NCI-H1930 (cell line): ENCODE measurements around the gene IQGAP1.

Source experiments
- DNase-seq, 2 experiments: peaks; one replicate each; lab custom pipeline; 2025; lab: John Stamatoyannopoulos, UW

The IQGAP1 gene

GRCh38 chr15:90442423-90442822 lies 54.4 kb downstream of the IQGAP1 start:
- DNase-seq, result no peak

GRCh38 chr15:90449206-90449735 lies 61.2 kb downstream of the IQGAP1 start:
- DNase-seq, result no peak

- DNase-seq, result no peak
These were observed 63.2 kb downstream of the IQGAP1 start for GRCh38 chr15:90451053-90451850.

GRCh38 chr15:90456236-90456635 lies 68.2 kb downstream of the IQGAP1 start:
- DNase-seq, result no peak

GRCh38 chr15:90458061-90458460 lies 70.0 kb downstream of the IQGAP1 start:
- no peak for DNase-seq

- DNase-seq, result no peak
These were observed 71.3 kb downstream of the IQGAP1 start for GRCh38 chr15:90459368-90459767.

- no peak for DNase-seq
These were observed 72.2 kb downstream of the IQGAP1 start for GRCh38 chr15:90460142-90460824.

GRCh38 chr15:90463381-90463780 lies 75.3 kb downstream of the IQGAP1 start:
- no peak for DNase-seq

GRCh38 chr15:90465140-90465929 lies 77.3 kb downstream of the IQGAP1 start:
- no peak for DNase-seq

GRCh38 chr15:90465930-90466567 lies 78.0 kb downstream of the IQGAP1 start:
- DNase-seq, result no peak

GRCh38 chr15:90469723-90470122 lies 81.7 kb downstream of the IQGAP1 start:
- no peak for DNase-seq

- DNase-seq, result no peak
These were observed 82.4 kb downstream of the IQGAP1 start for GRCh38 chr15:90470453-90470852.

GRCh38 chr15:90471126-90471525 lies 83.1 kb downstream of the IQGAP1 start:
- DNase-seq, result no peak

- no peak for DNase-seq
These were observed 83.7 kb downstream of the IQGAP1 start for GRCh38 chr15:90471769-90472168.

GRCh38 chr15:90478846-90479481 lies 90.9 kb downstream of the IQGAP1 start:
- DNase-seq, result no peak

GRCh38 chr15:90479656-90480055 lies 91.6 kb downstream of the IQGAP1 start:
- no peak for DNase-seq

GRCh38 chr15:90481023-90481422 lies 93.0 kb downstream of the IQGAP1 start:
- DNase-seq, result no peak

- DNase-seq, result no peak
These were observed 94.3 kb downstream of the IQGAP1 start for GRCh38 chr15:90482124-90483011.

- DNase-seq, result no peak
These were observed 94.9 kb downstream of the IQGAP1 start for GRCh38 chr15:90483012-90483307.

GRCh38 chr15:90483637-90484036 lies 95.6 kb downstream of the IQGAP1 start:
- DNase-seq, result no peak

GRCh38 chr15:90487186-90487585 lies 99.1 kb downstream of the IQGAP1 start:
- no peak for DNase-seq
